ENCODE measurements around the gene AGPAT1. TPM values are rescaled to one million over a fixed set of nuclear protein-coding genes. Genes with fewer than 3 reads are reported as not detected.

AGPAT1 gene
- total RNA-seq, 1 experiment from 2014 or later, result 58.9 TPM

GRCh38 chr6:32177788-32178546, 2.1 kb upstream of the AGPAT1 start, which contains the start of gene RNF5:
TSS of gene RNF5 (plus strand) at chr6:32178405. CDS start at chr6:32178512, 107 bp downstream.
- no peaks in the 10 kb centered on the region for H4K20me1 ChIP-seq (ENCODE audit: insufficient read depth)
- no peak for TF ChIP-seq EZH2 (IDR thresholded peaks at IDR 0.05; ENCODE audit: low read depth)
- TF ChIP-seq CTCF (conservative IDR thresholded peaks at IDR 0.05), result no peak
- H3K79me2 ChIP-seq (ENCODE audit: low read depth), result peaks cover 29% of the 10 kb centered on the region
- no peaks in the 10 kb centered on the region for H3K9me2 ChIP-seq (ENCODE audit: insufficient read depth)
- peak; percentile 91 to 99 for DNase-seq
- intact Hi-C loops (cut with micrococcal nuclease; ENCODE audit: unreplicated experiment), result loop anchor here (1.0 to 10.0 kb wide), 5 partner anchors 12 to 513 kb away; partner anchors contain the start of genes C6orf47, CSNK2B, FKBPL and GPANK1
- peak within 1 kb of the TSS; percentile 83 for H3K4me2 ChIP-seq
- no peaks in the 10 kb centered on the region for H3K36me3 ChIP-seq (ENCODE audit: low read depth)
- POLR2A ChIA-PET (ENCODE audit: unreplicated experiment), result interaction anchor here (0.6 to 1.1 kb wide), 6 partner anchors 12 to 611 kb away, joined by 5 to 9 read pairs (median 6); partner anchors contain the start of genes DXO and PBX2
- H2AFZ ChIP-seq, result peak within 1 kb of the TSS; percentile 76
- no peaks in the 10 kb centered on the region for H3K9me3 ChIP-seq (ENCODE audit: insufficient read depth, low read depth)
- no peaks in the 10 kb centered on the region for H3K27me3 ChIP-seq (ENCODE audit: insufficient read depth, low read depth)
- peak within 1 kb of the TSS; percentile 86 for H3K27ac ChIP-seq
- CTCF ChIA-PET, result interaction anchor here (0.9 kb wide), 1 partner anchor 13 kb away, joined by 4 read pairs; the partner anchor contains the start of gene PBX2
- H3K4me3 ChIP-seq, result peak within 1 kb of the TSS; percentile 98
- BruUV-seq (replicated peaks), result no TSS peak
- H3F3A ChIP-seq (ENCODE audit: insufficient read depth, low read depth), result peaks cover 15% of the 10 kb centered on the region; the same call in 1 of the 2 replicates
- peaks cover 29% of the 10 kb centered on the region for H3K4me1 ChIP-seq (replicated peaks; ENCODE audit: insufficient read depth)

GRCh38 chr6:32177183-32177787, 1.4 kb upstream of the AGPAT1 start:
- H3K4me3 ChIP-seq, result peak overlapping the region; percentile 98; the same call in 1 of the 2 replicates
- peaks cover 15% of the 10 kb centered on the region; the same call in 1 of the 2 replicates for H3F3A ChIP-seq (ENCODE audit: insufficient read depth, low read depth)
- H3K9me2 ChIP-seq (ENCODE audit: insufficient read depth), result no peaks in the 10 kb centered on the region
- H3K79me2 ChIP-seq (ENCODE audit: low read depth), result peaks cover 29% of the 10 kb centered on the region
- H3K9me3 ChIP-seq (ENCODE audit: insufficient read depth, low read depth), result no peaks in the 10 kb centered on the region
- no peaks in the 10 kb centered on the region for H3K36me3 ChIP-seq (ENCODE audit: low read depth)
- peaks cover 31% of the 10 kb centered on the region for H3K4me1 ChIP-seq (replicated peaks; ENCODE audit: insufficient read depth)
- intact Hi-C loops (cut with micrococcal nuclease; ENCODE audit: unreplicated experiment), result loop anchor here (1.0 to 10.0 kb wide), 3 partner anchors 22 to 512 kb away; partner anchors contain the start of genes C6orf47, CSNK2B, FKBPL and GPANK1
- BruUV-seq (replicated peaks), result TSS peak; percentile 64
- peak overlapping the region; percentile 76 for H2AFZ ChIP-seq
- H4K20me1 ChIP-seq (ENCODE audit: insufficient read depth), result no peaks in the 10 kb centered on the region
- TF ChIP-seq EZH2 (IDR thresholded peaks at IDR 0.05; ENCODE audit: low read depth) (no peak), CTCF (conservative IDR thresholded peaks at IDR 0.05) (no peak)
- H3K27ac ChIP-seq, result peak overlapping the region; percentile 86
- no peaks in the 10 kb centered on the region for H3K27me3 ChIP-seq (ENCODE audit: insufficient read depth, low read depth)
- ChIA-PET CTCF (interaction anchor here (0.9 kb wide), 1 partner anchor 13 kb away, joined by 4 read pairs; the partner anchor contains the start of gene PBX2), POLR2A (ENCODE audit: unreplicated experiment) (interaction anchor here (0.6 to 1.1 kb wide), 6 partner anchors 13 to 612 kb away, joined by 5 to 9 read pairs (median 6); partner anchors contain the start of genes DXO and PBX2)
- peak in 1 of 2 experiments; percentile 48 for DNase-seq
- peak overlapping the region; percentile 83 for H3K4me2 ChIP-seq

GRCh38 chr6:32176476-32177182, 745 bp upstream of the AGPAT1 start:
- Histone ChIP-seq H3K36me3 (ENCODE audit: low read depth) (no peaks in the 10 kb centered on the region), H4K20me1 (ENCODE audit: insufficient read depth) (no peaks in the 10 kb centered on the region), H2AFZ (peak overlapping the region; percentile 76), H3K4me3 (peak overlapping the region; percentile 98), H3K9me3 (ENCODE audit: insufficient read depth, low read depth) (no peaks in the 10 kb centered on the region), H3K79me2 (ENCODE audit: low read depth) (peaks cover 29% of the 10 kb centered on the region), H3K4me2 (peak overlapping the region; percentile 83), H3F3A (ENCODE audit: insufficient read depth, low read depth) (peaks cover 15% of the 10 kb centered on the region; the same call in 1 of the 2 replicates), H3K9me2 (ENCODE audit: insufficient read depth) (no peaks in the 10 kb centered on the region), H3K27ac (peak overlapping the region; percentile 86), H3K4me1 (replicated peaks; ENCODE audit: insufficient read depth) (peaks cover 31% of the 10 kb centered on the region), H3K27me3 (ENCODE audit: insufficient read depth, low read depth) (no peaks in the 10 kb centered on the region)
- ChIA-PET CTCF (no interaction called here), POLR2A (ENCODE audit: unreplicated experiment) (no interaction called here)
- peak in 1 of 2 experiments; percentile 77 for DNase-seq
- no peak for TF ChIP-seq CTCF (conservative IDR thresholded peaks at IDR 0.05)
- TF ChIP-seq EZH2 (IDR thresholded peaks at IDR 0.05; ENCODE audit: low read depth), result no peak
- intact Hi-C loops (cut with micrococcal nuclease; ENCODE audit: unreplicated experiment), result loop anchor here (1.0 to 10.0 kb wide), 3 partner anchors 22 to 512 kb away; partner anchors contain the start of genes C6orf47, CSNK2B, FKBPL and GPANK1
- BruUV-seq (replicated peaks), result no TSS peak
